ENCODE results near the gene CDKN2D. TPM values are rescaled to one million over a fixed set of nuclear protein-coding genes. Genes with fewer than 3 reads are reported as not detected.

CDKN2D gene
- total and polyA plus RNA-seq, 2 of the 8 experiments (the other 6 are each of a cell fraction or from before 2014, with no cell fraction given): 3.0 to 4.0 TPM

DNA sequence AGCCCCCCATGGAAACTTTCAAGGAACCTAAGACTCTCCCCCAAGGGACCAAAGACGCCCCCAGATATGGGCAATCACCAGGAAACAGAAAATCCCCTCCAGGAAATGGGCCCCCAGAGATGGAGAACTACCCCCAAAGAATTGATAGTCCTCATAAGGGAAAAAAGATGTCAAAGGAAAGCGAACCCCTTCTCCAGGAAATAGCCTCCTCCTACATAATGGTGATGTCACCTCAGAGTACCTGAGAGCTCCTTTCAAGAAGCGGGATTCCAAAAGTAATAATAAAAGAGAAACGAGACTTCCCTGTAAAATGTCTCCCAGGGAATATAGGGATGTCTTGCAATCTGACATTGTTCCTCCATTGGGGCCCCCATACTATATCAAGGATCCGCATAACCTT is 1.1 kb downstream of the CDKN2D start:
- DNase-seq (ENCODE audit: low read depth in 1 of 2, low spot score in 2 of 2) (no peak), FAIRE-seq (no peak)

More for the DNA sequence above, 1.1 kb downstream of the CDKN2D start:
- peaks cover 0 to 8% (median 1%) of the 10 kb centered on the region in 4 experiments; a peak in 3 of 8 replicates for H3K36me3 ChIP-seq (ENCODE audit: control insufficient read depth in 2 of 4, insufficient read depth in 4 of 4, low read length in 3 of 4)
- POLR2A ChIA-PET (ENCODE audit: partially characterized antibody): interaction anchor here (1.0 to 3.0 kb wide), 13 partner anchors 11 to 134 kb away, joined by 3 to 14 read pairs (median 5); partner anchors contain the start of gene QTRT1
- H4K5ac ChIP-seq (ENCODE audit: insufficient read length, low read depth, low read length): no peak overlapping the region
- H3K79me1 ChIP-seq (ENCODE audit: low read depth, low read length): peaks cover 4% of the 10 kb centered on the region; the same call in 1 of the 2 replicates
- peaks cover 0 to 10% (median 7%) of the 10 kb centered on the region in 4 experiments; a peak in 4 of 7 replicates for H3K27me3 ChIP-seq (replicated peaks in 1 of 4; ENCODE audit: control insufficient read depth in 3 of 4, extremely low read depth in 1 of 4, insufficient read depth in 3 of 4, low read length in 3 of 4)
- peaks cover 18% of the 10 kb centered on the region for H3K23me2 ChIP-seq (ENCODE audit: low read depth, low read length)
- peaks cover 0 to 10% of the 10 kb centered on the region in 2 experiments; a peak in 2 of 4 replicates for H3K79me2 ChIP-seq (ENCODE audit: control insufficient read depth in 1 of 2, insufficient read depth in 2 of 2, low read length in 2 of 2)
- H2BK12ac ChIP-seq (ENCODE audit: low read depth, low read length): no peak overlapping the region
- no peak overlapping the region for H3K4ac ChIP-seq (replicated peaks; ENCODE audit: insufficient read length, low read depth, low read length)
- no peak overlapping the region for H4K91ac ChIP-seq (replicated peaks; ENCODE audit: insufficient read length, low read length)
- no peak overlapping the region for H3K9ac ChIP-seq (replicated peaks in 1 of 4; ENCODE audit: extremely low read depth in 1 of 4, low read depth in 3 of 4, low read length in 3 of 4)
- no peak overlapping the region for H3K56ac ChIP-seq (replicated peaks; ENCODE audit: insufficient read length, low read depth, low read length)
- no peak overlapping the region for H2AFZ ChIP-seq (ENCODE audit: low read length)
- no peak overlapping the region for H3K23ac ChIP-seq (ENCODE audit: insufficient read length)
- no peak overlapping the region for H2BK5ac ChIP-seq (ENCODE audit: low read depth, low read length)
- peaks cover 0 to 4% of the 10 kb centered on the region in 2 experiments for H4K20me1 ChIP-seq (replicated peaks in 1 of 2; ENCODE audit: control insufficient read depth in 1 of 2, insufficient read depth in 2 of 2, low read length in 2 of 2)
- H2BK120ac ChIP-seq (replicated peaks; ENCODE audit: low read depth, low read length): no peak overlapping the region
- no peak for TF ChIP-seq CBX5 (IDR thresholded peaks at IDR 0.05; ENCODE audit: low read depth, low read length)
- no peaks in the 10 kb centered on the region for H3K9me3 ChIP-seq (ENCODE audit: insufficient read depth in 2 of 2, low read depth in 1 of 2, low read length in 1 of 2)
- H3K4me3 ChIP-seq (ENCODE audit: extremely low read depth in 1 of 4, insufficient read depth in 2 of 4, low read depth in 3 of 4, low read length in 4 of 4): peak overlapping the region; percentile 54 to 69 (median 58); a peak in 7 of 8 replicates
- peaks cover 0 to 19% (median 9%) of the 10 kb centered on the region in 4 experiments; a peak in 6 of 7 replicates for H3K4me1 ChIP-seq (replicated peaks in 1 of 4; ENCODE audit: control insufficient read depth in 3 of 4, insufficient read depth in 4 of 4, low read length in 3 of 4)
- no peak overlapping the region for H2BK15ac ChIP-seq (ENCODE audit: low read length)
- CTCF ChIA-PET (ENCODE audit: partially characterized antibody): interaction anchor here (0.7 to 2.5 kb wide), 14 partner anchors 9 to 261 kb away, joined by 3 to 11 read pairs (median 4); no protein-coding TSS in a partner anchor
- H3K27ac ChIP-seq (ENCODE audit: low read depth, low read length): no peak overlapping the region
- H2BK20ac ChIP-seq (ENCODE audit: low read length): no peak overlapping the region
- H3K4me2 ChIP-seq (ENCODE audit: insufficient read depth in 1 of 2, low read depth in 2 of 2, low read length in 2 of 2): peak overlapping the region; percentile 81 to 82
- WGBS, 2 experiments (ENCODE audit: extremely low coverage in 1 of 2, insufficient coverage in 1 of 2, insufficient read length in 1 of 2, insufficient replicate concordance in 2 of 2, low coverage in 1 of 2, low lambda C conversion rate in 2 of 2, missing lambda C conversion rate in 1 of 2): 43% methylated on average over 5 of the region's 5 CpGs; no CpG with 5 or more reads in 1 of the 2 experiments
- no peak overlapping the region for H3K18ac ChIP-seq (ENCODE audit: extremely low read depth, low read length)
- H2AK5ac ChIP-seq (ENCODE audit: low read depth, low read length): no peak overlapping the region
- no peak overlapping the region for H4K8ac ChIP-seq (ENCODE audit: extremely low read depth, insufficient read depth, low read length)
- no peak overlapping the region for H3K14ac ChIP-seq (ENCODE audit: insufficient read length)

All from H1 (cell line).